Lower lobe of right lung (tissue), 2 donors: ENCODE measurements around the gene RPS27. TPM values are rescaled to one million over a fixed set of nuclear protein-coding genes. Genes with fewer than 3 reads are reported as not detected.
"Not testable (repeated sequence)": the region's sequence is repeated elsewhere in the genome, so short reads cannot be mapped to it uniquely, and the experiment has no call there.

Experiments
- ATAC-seq, 2 donors: fragments of 200-7000 bp; cut with Tn5 transposase; one replicate each; pipeline ENCODE4 v1.9.1; 2020 to 2022; ENCODE audit warnings: mild to moderate bottlenecking in 2 of 2, moderate library complexity in 2 of 2
- DNase-seq: peaks from one replicate; pipeline ENCODE4 v3.0.0-alpha.2; 2020
- H3K27ac ChIP-seq: fragments of 200-600 bp; one replicate; pipeline ENCODE4 v1.8.0; 2022
- H3K27me3 ChIP-seq: fragments of 200-600 bp; one replicate; pipeline ENCODE4 v1.8.0; 2022; ENCODE audit warnings: low read depth
- H3K36me3 ChIP-seq: fragments of 200-600 bp; one replicate; pipeline ENCODE4 v1.8.0; 2022; ENCODE audit warnings: mild to moderate bottlenecking
- H3K4me1 ChIP-seq: fragments of 200-600 bp; one replicate; pipeline ENCODE4 v1.8.0; 2022
- H3K4me3 ChIP-seq: fragments of 200-600 bp; one replicate; pipeline ENCODE4 v1.8.0; 2022; ENCODE audit warnings: mild to moderate bottlenecking
- H3K9me3 ChIP-seq: fragments of 200-600 bp; one replicate; pipeline ENCODE4 v1.8.0; 2022
- intact Hi-C: fragments of 100-400 bp; cut with DNase I; formaldehyde crosslinking; loops from one replicate; pipeline ENCODE4 v1.11.0; 2022
- total RNA-seq: library from RNA; stranded (reverse); fragmentation: NEBNext Ultra II Directional; extraction: Animal tissue kit (Norgen Biotek cat#: 25700); gene quantifications from one replicate; pipeline ENCODE4 v1.2.1, GENCODE V29; 2021
- TF ChIP-seq, protein P1 (sequence below): fragments of 200-600 bp; IDR thresholded peaks from one replicate; pipeline ENCODE4 v1.8.0; 2022; ENCODE audit warnings: antibody characterized with exemption, mild to moderate bottlenecking
- donor health status: DM: no; HTN: yes; CAD: no; lungs with severe emphysema.

The RPS27 gene
- total RNA-seq, 1 donor from 2014 or later = 1,826 TPM

DNA sequence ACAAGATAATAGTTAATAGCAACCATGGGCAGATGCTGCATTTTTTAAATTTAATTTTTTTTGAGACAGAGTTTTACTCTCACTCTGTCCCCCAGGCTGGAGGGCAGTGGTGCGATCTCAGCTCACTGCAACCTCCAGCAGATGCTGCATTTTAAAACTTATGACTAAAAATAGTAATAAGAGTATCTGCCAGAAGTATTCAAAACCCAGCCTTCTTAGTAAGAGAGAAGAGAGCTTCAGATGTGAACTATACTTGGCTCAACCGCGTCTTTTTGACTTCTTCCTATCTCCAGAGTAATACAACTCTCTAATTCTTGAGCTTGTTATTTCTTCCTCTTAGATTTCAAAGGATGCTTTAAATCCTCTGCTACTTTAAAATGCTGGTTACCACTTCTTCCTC lies 4.6 kb downstream of the RPS27 start:
- ATAC-seq = no peak
- no peak for DNase-seq
- Histone ChIP-seq H3K4me3 (no peak overlapping the region), H3K27me3 (no peaks in the 10 kb centered on the region), H3K9me3 (no peaks in the 10 kb centered on the region), H3K27ac (no peak overlapping the region), H3K4me1 (peaks cover 28% of the 10 kb centered on the region), H3K36me3 (peaks cover 42% of the 10 kb centered on the region)
- TF ChIP-seq, protein P1, sequence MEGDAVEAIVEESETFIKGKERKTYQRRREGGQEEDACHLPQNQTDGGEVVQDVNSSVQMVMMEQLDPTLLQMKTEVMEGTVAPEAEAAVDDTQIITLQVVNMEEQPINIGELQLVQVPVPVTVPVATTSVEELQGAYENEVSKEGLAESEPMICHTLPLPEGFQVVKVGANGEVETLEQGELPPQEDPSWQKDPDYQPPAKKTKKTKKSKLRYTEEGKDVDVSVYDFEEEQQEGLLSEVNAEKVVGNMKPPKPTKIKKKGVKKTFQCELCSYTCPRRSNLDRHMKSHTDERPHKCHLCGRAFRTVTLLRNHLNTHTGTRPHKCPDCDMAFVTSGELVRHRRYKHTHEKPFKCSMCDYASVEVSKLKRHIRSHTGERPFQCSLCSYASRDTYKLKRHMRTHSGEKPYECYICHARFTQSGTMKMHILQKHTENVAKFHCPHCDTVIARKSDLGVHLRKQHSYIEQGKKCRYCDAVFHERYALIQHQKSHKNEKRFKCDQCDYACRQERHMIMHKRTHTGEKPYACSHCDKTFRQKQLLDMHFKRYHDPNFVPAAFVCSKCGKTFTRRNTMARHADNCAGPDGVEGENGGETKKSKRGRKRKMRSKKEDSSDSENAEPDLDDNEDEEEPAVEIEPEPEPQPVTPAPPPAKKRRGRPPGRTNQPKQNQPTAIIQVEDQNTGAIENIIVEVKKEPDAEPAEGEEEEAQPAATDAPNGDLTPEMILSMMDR = no peak
- intact Hi-C loops = no loop called here

DNA sequence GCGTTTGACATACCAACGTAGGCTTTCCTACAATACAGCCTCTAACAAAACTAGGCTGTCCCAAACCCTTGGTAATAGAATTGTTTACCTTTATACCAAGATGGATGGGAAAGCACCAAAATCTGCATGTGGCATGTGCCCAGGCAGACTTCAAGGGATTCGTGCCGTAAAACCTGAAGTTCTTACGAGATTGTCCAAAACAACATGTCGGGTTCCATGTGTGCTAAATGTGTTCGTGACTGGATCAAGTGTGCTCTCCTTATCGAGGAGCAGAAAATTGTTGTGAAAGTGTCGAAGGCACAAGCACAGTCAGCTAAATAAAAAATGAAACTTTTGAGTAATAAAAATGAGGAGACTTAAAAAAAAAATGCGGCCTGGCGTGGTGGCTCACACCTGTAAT lies 5.1 kb downstream of the RPS27 start:
- DNase-seq (no peak), ATAC-seq (no peak)
- intact Hi-C loops = no loop called here
- TF ChIP-seq, protein P1 = no peak
- Histone ChIP-seq H3K27ac (no peak overlapping the region), H3K27me3 (no peaks in the 10 kb centered on the region), H3K4me1 (peaks cover 26% of the 10 kb centered on the region), H3K9me3 (no peaks in the 10 kb centered on the region), H3K4me3 (no peak overlapping the region), H3K36me3 (peaks cover 42% of the 10 kb centered on the region)

DNA sequence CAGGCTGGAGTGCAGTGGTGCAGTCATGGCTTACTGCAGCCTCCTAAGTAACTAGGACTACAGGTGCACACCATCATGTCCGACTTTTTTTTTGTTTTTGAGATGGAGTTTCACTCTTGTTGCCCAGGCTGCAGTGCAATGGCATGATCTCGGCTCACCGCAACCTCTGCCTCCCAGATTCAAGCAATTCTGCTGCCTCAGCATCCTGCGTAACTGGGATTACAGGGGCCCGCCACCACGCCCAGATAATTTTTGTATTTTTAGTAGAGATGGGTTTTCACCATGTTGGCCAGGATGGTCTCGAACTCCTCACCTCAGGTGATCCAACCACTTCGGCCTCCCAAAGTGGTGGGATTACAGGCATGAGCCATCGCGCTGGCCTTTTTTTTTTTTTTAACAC lies 6.3 kb downstream of the RPS27 start:
- ATAC-seq, H3K4me3 ChIP-seq, H3K27ac ChIP-seq, H3K9me3 ChIP-seq, intact Hi-C loops, DNase-seq, H3K27me3 ChIP-seq: not testable (repeated sequence)
- Histone ChIP-seq H3K4me1 (peaks cover 20% of the 10 kb centered on the region), H3K36me3 (peaks cover 38% of the 10 kb centered on the region)

DNA sequence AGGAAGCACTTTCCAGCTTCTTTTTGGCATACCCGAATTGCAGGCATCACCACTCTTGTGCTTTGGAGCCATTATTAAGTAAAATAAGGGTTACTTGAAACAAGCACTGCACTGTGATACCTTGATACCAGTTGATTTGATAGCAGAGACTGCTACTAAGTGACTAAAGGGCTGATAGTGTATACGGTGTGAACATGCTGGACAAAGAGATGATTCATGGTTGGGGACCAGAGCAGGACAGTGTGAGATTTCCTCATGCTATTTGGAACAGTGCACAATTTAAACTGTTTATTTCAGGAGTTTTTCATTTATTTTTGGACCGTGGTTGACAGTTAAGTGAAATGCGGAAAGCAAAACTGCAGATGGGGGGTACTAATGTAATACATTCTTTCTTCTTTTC lies 9.9 kb downstream of the RPS27 start:
- no peak overlapping the region for H3K27ac ChIP-seq
- DNase-seq (no peak), ATAC-seq (no peak)
- intact Hi-C loops = no loop called here
- H3K4me1 ChIP-seq = no peaks in the 10 kb centered on the region
- peaks cover 3% of the 10 kb centered on the region for H3K36me3 ChIP-seq
- H3K4me3 ChIP-seq = no peak overlapping the region
- TF ChIP-seq, protein P1 = no peak
- H3K9me3 ChIP-seq = no peaks in the 10 kb centered on the region
- H3K27me3 ChIP-seq = no peaks in the 10 kb centered on the region

DNA sequence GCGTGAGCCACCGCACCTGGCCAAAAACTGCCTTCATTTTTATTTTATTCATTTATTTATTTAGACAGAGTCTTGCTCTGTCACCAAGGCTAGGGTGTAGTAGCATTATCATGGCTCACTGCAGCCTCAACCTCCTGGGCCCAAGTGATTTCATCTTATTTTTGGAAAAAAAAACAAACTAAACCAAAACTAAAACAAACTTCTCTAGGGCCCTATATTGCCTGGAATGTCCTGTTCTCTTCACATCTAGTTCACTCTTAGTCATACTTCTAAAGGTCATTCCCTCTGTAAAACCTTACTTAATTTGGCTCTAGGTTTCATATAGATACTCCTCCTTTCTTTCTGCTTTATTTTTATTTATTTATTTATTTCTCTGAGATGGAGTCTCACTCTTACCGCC lies 15.6 kb downstream of the RPS27 start:
- Histone ChIP-seq H3K36me3 (no peaks in the 10 kb centered on the region), H3K27ac (no peak overlapping the region), H3K9me3 (no peaks in the 10 kb centered on the region), H3K4me3 (no peak overlapping the region), H3K27me3 (no peaks in the 10 kb centered on the region), H3K4me1 (no peaks in the 10 kb centered on the region)
- no peak for DNase-seq
- intact Hi-C loops = no loop called here
- TF ChIP-seq, protein P1 = no peak
- ATAC-seq = no peak

DNA sequence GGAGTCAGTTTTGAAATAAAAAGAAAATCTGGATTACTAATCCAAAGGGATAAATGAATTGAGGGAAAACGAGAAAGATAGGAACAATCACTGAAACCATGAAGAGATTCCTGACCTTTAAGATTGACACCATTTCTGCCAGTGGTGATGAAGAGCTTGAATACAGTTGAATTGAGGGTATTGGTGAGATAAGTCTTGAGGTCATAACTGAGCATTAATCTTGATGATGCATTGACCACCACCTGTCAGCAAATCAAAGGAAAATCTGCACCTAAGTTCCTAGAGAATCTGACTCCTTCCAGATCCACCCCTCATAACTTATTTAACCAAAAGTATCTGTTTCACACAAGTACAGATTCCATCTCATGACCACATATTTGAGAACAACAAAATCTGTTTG lies 21.6 kb downstream of the RPS27 start:
- TF ChIP-seq, protein P1 = no peak
- Histone ChIP-seq H3K4me1 (no peaks in the 10 kb centered on the region), H3K4me3 (no peak overlapping the region), H3K27me3 (no peaks in the 10 kb centered on the region), H3K9me3 (no peaks in the 10 kb centered on the region), H3K36me3 (no peaks in the 10 kb centered on the region), H3K27ac (no peak overlapping the region)
- intact Hi-C loops = no loop called here
- no peak for DNase-seq
- ATAC-seq = no peak

DNA sequence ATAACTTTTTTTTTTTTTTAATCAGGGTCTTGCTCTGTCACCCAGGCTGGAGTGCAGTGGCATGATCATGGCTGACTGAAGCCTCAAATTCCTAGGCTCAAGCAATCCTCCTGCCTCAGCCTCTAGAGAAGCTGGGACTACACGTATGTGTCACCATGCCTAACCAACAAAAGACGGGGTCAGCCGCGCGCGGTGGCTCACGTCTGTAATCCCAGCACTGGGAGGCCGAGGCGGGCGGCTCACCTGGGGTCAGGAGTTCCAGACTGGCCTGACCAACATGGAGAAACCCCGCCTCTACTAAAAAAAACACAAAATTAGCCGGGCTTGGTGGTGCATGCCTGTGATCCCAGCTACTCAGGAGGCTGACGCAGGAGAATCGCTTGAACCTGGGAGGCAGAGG lies 22.0 kb downstream of the RPS27 start:
- intact Hi-C loops, H3K36me3 ChIP-seq, DNase-seq, H3K27me3 ChIP-seq, H3K4me1 ChIP-seq, H3K9me3 ChIP-seq, H3K27ac ChIP-seq, H3K4me3 ChIP-seq, ATAC-seq: not testable (repeated sequence)
